GM18909 (cell line): ENCODE results near the gene UBE2L5.
A peak's percentile ranks its signal among the peaks of the same experiment; 100 is the strongest.
"Not testable (repeated sequence)": the region's sequence is repeated elsewhere in the genome, so short reads cannot be mapped to it uniquely, and the experiment has no call there.

Experiments
- ATAC-seq: cut with Tn5 transposase; IDR thresholded peaks from one replicate; pipeline ENCODE4 v1.9.1; 2021; ENCODE audit warnings: mild to moderate bottlenecking; ENCODE audit not compliant: unreplicated experiment, poor library complexity

The UBE2L5 gene

DNA sequence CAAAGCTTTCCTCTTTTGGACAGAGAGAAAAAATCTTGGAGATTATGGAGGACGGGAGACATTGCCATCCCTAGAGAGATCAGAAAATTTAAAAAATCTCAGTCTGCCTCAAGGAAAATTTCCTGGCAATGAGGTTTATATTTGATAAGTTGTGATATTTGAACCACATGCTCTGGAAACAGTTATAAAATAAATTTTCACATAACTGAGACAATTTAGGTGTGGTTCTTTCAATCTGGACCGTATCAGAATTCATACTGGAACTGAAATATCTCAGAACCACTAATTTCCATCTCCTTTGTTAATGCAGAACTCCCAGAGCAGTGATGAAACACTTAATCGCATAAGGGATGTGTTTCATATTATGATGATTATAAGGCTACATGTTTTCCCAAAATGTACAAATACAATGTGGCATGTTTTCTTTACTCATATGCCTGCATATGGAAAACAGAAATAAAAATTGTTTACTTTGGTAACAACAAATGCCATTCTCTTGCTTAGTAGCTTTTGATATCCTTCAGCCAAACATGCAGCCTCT lies 13.7 kb downstream of the UBE2L5 start:
- ATAC-seq = no peak

DNA sequence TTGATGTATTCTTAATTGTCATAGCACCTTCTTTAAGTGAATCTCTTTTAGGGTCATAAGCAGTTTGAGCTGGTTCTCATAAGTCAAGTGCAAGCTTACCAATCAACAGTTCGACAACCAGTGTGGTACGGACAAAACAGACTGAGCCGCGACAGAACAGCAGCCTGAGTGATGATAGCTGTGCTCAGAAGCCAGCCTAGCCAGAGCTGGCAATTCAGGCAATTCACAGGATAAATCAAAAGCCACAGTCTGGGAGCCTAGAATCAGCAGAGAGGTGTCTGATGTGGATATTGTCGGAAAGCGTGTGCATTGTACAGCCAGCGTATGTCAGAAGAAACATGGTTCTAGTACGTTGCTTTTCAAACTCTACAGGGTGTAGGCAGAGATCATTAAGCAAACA lies 14.9 kb downstream of the UBE2L5 start:
- ATAC-seq = no peak

DNA sequence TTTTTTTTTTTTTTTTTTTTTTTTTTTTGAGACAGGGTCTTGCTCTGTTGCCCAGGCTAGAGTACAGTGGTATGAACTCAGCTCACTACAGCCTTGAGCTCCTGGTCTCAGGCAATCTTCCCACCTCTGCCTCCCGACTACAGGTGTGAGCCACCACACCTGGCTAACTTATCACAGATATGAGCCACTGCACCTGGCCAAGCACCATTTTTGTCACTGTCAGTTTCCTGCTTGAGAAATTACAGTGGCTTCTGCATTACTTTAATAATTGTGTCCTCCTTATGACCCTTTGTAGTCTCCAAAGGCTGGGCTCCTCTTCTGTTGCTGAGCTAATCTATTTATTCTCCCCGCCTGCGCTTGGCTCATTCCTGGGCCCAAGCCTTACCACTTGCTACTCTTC lies 16.0 kb downstream of the UBE2L5 start:
- no peak for ATAC-seq

- peak; percentile 38 for ATAC-seq
These were observed 18.8 kb downstream of the UBE2L5 start for GRCh38 chr13:30440910-30441703.

DNA sequence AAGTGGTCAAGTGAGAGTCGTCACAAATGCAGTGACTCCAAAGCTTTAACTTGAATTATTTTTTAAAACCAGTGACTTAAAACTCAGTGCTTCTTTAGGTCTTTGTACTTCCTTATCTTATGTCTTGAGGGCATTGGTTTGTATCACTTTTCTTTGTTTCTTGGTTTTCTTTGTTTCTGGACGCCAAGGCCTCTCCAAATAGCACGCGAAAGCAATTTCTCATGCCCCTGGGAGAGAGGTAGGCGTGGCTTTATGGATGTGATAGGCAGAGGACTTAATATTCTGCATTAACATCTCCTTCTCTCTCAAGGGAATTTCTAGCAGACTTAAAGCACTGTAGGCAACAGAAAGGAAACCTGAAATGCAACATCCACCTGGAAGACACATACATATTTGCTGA lies 20.6 kb downstream of the UBE2L5 start:
- no peak for ATAC-seq

DNA sequence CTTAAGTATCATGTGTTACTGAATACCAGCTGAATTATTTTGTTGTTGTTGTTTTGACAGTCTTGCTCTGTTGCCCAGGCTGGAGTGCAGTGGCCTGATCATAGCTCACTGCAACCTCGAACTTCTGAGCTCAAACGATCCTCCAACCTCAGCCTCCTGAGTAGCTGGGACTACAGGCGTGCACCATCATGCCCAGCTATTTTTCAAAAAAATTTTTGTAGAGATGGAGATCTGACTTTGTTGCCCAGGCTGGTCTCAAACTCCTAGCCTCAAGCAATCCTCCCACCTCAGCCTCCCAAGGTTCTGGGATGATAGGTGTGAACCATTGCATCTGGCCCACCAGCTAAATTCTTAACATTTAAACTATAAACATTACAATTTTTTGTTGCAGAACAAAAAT lies 21.2 kb downstream of the UBE2L5 start:
- not testable (repeated sequence) for ATAC-seq

GRCh38 chr13:30443957-30444404 lies 21.7 kb downstream of the UBE2L5 start:
- peak; percentile 45 for ATAC-seq

GRCh38 chr13:30446126-30446500 lies 23.8 kb downstream of the UBE2L5 start:
- no peak for ATAC-seq

DNA sequence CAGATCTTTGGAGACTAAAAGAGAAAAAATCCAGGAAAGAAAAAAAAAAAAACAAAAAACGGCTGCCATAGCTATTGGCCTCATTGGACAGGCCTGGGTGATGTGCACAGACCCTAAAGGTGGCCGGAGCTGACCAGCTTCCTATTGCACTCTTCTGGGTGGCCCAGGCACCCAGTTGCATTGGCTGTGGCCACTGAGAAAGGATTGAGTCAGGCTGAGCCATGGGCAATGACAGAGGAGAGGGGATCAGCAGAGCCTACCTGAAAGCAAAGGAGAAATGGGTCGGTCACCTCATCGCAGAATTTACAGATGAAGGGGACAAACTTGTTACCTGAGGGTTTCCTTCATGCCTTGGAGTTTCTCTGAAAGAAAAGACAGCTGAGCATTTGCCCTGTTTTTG lies 26.1 kb downstream of the UBE2L5 start:
- no peak for ATAC-seq

DNA sequence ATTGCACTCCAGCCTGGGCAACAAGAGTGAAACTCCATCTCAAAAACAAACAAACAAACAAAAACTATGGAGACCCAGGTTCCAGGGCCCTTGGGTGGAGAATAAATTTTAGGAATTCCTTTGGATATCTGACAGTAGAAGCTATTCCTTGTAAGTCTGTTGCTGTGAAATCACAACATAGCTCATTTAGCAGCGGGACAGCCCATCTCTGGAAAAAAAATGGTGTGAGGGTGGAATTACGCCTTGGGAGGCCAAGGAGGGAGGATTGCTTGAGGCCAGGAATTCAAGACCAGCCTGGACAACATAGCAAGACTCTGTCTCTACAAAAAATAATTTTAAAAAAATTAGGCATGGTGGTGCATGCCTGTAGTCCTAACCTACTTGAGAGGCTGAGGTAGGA lies 27.8 kb downstream of the UBE2L5 start:
- no peak for ATAC-seq

- ATAC-seq = not testable (repeated sequence)
These were observed 29.2 kb downstream of the UBE2L5 start for GRCh38 chr13:30451476-30451875.

DNA sequence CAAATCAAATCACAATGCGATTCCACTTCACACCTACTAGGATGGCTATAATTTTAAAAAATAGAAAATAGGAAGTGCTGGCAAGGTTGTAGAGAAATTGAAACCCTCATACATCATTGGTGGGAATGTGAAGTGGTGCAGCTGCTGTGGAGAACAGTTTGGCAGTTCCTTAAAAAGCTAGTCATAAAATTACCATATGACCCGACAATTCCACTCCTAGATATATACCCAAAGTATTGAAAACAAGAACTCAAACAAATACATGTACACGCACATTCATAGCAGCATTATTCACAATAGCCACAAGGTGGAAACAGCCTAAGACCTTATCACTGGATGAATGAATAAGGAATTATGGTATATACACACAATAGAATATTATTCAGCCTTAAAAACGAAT lies 31.4 kb downstream of the UBE2L5 start:
- ATAC-seq = no peak

DNA sequence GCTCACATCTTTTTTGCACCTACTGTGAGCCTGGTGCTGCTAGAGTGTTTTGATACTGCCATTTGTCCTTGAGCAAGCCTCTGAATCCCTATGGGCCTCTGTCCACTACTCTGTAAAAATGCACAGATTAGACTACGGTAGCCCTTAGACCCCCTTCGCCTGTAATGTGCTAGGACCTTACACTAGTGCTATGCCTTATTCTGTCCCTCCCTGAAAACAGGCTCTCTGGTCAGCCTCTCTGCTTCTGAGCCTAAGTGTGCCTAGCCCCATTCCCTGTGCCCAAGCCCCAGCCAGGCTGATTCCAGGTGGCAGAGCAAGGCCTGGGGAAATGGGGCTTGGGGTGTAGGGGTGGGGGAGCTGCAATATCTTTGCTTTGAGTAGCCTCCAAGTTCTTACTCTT lies 32.7 kb downstream of the UBE2L5 start:
- ATAC-seq = no peak

GRCh38 chr13:30456290-30456689 lies 34.0 kb downstream of the UBE2L5 start:
- ATAC-seq = no peak

- ATAC-seq = no peak
These were observed 35.1 kb downstream of the UBE2L5 start for GRCh38 chr13:30457306-30457891.

DNA sequence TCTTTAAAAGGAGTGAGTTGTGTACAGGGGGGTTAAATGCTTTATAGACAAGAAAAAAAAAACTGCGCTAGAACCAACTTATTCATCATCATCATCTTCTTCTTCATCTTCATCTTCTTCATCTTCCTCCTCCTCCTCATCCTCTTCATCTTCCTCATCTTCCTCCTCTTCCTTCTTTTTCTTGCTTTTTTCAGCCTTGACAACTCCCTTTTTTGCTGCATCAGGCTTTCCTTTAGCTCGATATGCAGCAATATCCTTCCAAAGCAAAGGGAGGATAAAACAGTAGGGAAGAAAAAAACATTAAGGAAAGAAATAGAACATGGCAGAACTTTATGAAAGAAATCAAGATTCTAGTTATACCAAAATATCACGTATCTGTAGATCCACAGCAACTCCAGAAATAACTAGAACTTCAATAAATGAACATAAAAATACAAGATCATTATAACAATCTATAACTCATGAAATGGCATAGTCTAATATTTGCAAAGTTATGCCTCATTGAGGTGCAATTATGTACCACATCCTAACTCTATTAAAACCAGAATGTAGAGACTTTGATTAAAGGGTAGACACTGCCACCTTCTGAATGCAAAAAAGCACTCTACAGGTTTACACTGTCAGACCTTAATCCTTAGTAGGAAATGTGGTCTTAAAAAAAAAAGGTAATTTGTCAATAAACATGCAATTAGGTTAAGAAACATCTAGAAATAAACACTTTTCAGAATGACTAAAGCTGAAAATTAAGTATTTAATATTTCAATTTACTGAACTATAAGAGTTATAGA lies 39.2 kb downstream of the UBE2L5 start:
- not testable (repeated sequence) for ATAC-seq

GRCh38 chr13:30463787-30464495 lies 41.6 kb downstream of the UBE2L5 start:
- ATAC-seq = peak; percentile 36

DNA sequence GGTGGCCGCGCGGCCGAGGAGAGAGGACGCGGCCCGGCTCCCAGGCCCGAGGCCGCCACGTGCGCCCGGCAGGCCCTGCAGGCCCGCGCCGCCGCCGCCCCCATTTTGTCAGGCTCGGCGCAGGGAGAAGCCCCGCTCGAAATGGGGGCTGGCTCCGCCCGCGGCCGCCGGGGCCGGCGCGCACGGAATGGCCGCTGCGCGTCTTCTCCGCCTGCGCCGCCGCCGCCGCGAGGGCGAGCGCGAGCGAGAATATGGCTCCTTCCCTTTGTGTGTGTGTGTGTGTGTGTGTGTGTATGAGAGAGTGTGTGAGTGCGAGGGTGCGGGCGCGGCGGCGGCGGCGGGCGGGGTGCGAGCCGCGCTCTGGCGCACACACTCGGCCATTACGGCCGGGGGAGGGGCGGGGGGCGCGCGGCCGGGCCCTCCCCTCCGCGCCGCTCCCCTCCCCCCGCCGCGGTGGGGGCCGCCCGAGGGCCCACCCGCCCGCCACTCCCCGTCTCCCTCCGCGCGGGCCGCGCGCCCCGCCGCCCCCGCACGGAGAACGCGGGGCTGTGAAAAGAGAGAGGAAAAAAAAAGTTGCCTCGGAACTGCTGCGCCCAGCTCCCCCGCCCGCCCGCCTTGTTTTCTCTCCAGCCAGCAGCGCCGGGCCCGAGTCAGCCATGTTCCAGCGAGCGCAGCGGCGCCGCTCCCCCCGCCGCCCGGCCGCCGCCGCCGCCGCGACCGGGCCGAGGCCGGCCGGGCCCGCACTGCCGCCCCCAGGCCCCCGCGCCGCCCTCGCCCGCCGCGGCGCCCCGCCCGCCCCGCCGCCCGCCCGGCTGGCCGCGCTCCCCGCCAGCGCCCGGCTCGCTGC lies 42.4 kb downstream of the UBE2L5 start:
- peak; percentile 32 for ATAC-seq

- peak; percentile 2 for ATAC-seq
These were observed 43.0 kb downstream of the UBE2L5 start for GRCh38 chr13:30465343-30465592.
